ENCODE results near the gene MAGI2.

The MAGI2 gene

GRCh38 chr7:78770422-78771410 lies 682.8 kb downstream of the MAGI2 start:
- DNase-seq: no peak

DNA sequence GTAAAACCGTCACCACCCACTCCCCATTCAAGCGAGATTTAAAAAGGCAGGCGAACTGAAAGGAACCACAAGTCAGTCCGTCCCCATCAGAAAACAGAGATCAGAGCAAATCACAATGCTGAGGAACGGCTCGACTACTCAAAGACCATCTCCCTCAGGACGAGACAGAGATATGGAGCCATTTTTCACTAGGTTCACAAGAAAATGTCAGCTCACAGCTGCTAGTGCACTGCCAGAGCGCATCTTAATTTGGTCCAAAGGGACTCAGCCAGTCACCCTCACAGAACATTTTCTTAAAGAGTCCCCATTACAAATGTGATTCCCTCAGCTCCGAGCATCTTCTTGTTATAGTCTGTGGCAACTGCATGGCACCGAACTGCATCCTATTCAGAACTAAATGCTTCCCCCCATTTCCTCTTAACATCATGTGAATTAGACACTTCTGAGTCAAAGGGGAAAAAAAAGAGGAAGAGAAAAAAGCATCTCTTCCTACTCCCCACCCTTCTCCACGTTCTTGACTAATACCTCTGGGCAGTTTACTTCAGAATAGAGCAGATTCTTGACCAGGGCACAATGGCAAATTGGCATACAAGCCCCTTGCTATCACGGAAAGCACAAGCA lies 683.9 kb downstream of the MAGI2 start:
- DNase-seq: no peak

- DNase-seq: no peak
Measured at GRCh38 chr7:78768859-78769258, 684.6 kb downstream of the MAGI2 start.

DNA sequence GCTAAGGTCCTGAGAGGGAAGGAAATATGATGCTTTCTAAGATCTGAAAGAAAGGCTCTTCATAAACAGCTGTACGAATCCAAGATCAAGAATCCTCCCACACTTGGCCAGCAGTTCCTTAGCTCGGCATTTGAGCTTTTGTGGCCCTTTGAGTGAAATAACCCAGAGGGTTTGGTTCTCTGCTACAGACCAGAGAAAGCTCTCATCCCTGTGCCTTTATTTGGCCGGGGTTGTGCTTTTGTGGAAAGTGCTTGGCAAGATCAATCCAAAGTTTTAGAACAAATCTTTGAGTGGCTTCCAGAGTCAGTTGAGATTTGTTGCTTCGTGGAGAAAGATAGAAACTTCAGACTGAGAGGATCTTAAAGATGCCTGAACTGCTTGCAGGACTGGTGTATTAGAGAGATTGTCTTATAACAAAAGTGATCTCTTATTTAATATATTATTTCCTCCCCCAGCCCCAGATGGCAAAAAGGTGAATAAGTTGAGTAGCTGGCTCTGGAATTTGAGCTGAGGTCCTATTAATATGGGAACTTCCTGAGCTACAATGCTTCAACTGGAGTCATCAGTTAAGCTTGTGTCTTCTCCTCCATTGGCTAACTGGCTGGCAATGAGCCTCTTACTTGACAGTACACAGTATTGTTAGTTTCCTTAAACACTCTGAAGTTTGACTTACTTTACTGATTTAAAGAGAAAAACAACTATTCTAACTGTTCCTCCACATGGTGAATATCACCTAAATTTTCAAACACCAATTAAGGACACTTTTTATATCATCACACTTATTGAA lies 687.3 kb downstream of the MAGI2 start:
- no peak for DNase-seq

- DNase-seq: no peak
Measured at GRCh38 chr7:78764571-78764970, 688.9 kb downstream of the MAGI2 start.

DNA sequence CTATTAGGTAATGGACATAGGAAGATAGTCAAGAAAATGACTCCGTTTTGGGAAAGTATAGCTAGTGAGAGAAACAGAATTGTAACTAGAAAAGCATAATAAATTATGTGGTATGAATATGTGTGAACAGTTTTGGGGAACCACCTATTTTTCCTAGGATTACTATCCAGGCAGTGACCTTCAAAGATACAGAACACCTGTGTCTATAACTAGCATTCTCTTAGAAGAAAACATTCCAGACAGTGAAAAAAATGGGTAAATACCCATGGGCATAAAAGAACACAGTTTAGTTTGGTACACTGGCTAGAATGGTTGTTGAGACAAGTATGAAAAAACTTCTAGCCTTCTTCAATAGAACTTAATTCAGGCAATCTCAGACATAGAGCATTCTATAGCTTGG lies 690.8 kb downstream of the MAGI2 start:
- DNase-seq: no peak

DNA sequence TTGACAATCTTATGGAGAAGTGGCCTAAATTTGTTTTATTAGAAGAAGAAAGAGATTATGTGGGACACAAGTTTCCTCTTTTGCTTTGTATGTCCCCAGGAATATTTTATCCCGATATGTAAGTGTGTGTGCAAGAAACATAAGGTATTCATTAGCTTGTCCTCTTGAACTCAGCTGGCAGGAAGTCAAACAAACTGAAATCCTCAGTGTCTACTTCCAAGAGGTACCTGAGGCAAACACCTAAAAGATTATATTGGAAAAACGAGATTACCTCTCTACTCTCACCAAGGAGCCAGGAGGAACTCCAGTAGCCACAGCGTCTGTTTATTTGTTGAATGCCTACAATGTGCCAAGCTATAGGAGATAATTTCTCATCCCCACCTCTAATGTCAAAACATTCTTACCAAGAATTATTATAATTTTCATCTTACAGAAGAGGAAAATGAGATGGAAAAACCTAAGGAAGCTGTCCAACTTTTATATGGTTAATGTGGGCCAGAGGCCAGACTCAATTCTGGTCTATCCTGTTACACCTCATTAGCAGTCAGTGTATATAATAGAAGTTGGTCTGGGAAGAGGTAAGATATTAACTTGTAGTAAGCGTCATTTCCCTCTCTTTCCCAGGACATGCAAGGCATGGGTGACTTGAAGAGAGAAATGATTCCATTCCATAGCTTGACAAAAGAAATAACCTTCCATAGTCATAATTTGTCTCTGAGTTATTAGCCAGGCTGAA lies 692.7 kb downstream of the MAGI2 start:
- no peak for DNase-seq

DNA sequence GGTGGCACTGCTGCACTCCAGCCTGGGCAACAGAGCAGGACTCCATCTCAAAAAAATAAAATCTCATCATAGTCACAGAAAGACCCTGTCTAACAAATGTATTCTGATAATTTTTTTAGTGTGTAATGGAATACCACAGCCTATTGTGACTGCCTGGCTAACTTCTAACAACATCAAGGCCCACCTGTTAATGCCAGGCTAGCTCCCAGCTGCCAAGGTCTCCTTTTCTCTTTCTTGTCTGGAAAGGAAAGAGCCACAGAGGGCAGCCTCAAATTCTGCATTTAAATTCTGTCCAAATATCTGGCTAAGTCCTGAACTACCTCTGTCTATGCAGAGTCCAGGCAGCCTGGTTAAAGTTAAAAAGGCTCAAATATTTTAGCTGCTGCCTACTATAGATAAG lies 700.9 kb downstream of the MAGI2 start:
- DNase-seq: no peak

GRCh38 chr7:78751253-78751652 lies 702.2 kb downstream of the MAGI2 start:
- no peak for DNase-seq

DNA sequence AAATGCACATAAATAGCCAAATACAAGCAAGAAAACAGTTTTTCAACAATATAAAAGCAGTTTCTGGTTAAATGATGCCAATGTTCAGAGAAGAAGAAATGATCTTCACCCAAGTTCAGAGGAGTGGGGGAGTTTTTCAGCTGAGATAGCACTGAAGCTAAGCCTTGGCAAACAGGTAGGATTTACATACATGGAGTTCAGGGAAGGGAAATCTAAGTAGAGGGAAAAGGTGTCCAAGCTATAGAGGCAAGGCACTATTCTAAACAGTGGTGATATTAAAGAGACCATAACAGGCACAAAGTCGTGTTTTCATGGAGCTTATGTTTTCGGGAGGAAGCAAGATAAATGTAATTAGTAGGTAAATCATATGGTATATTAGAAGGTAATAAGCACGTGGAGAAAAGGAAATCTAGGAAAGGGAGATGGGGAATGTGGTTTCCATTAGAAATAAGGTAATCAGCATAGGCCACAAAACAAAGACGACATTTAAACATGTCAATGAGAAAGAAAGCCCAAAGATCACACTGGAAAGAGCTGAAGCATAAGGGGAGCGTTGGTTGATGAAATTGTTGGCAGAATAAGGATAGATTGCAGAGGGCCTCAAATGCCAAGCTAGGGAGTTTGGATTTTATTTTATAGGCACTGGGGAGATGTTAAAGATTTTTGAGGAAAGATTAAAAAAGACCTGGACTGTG lies 704.3 kb downstream of the MAGI2 start:
- DNase-seq: no peak

GRCh38 chr7:78747592-78747991 lies 705.9 kb downstream of the MAGI2 start:
- no peak for DNase-seq

- DNase-seq: no peak
Measured at GRCh38 chr7:78746301-78746700, 707.2 kb downstream of the MAGI2 start.

DNA sequence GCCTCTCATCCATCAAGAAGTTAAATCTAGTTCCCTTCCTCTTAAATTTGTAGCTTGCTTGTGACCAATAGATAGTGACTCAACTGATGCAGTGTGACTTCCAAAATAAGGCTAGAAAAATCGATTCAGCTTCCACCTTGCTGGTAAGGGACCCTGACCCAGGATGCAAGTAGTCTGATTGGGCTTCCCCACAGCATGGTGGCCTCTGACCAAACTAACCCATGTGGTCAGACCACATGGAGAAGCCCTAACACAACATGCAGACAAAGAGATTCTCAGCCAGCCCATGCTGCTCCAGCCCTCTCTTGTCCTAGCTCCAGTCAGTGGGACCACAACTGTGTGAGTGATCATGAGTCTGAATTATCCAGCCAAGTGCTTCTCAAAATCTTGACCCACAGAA lies 710.8 kb downstream of the MAGI2 start:
- DNase-seq: no peak

GRCh38 chr7:78736548-78736947 lies 716.9 kb downstream of the MAGI2 start:
- no peak for DNase-seq

GRCh38 chr7:78734626-78735025 lies 718.8 kb downstream of the MAGI2 start:
- DNase-seq: no peak

DNA sequence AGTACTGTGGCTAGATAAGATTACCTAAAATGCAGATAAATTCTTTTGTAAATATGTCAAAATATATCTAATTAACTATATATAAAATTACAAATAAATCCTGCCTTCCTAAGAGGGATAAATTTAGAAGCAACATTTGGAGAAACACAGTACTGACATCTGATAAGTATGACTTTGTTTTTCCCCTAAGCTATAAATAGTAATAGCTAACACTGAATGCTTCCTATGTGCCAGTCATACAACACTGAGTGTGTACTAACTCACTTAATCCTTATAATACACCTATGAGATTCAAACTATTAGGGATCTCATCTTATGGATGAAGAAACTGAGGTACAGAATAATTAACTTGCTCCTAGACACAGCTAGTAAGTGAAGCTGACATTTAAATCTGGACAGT lies 733.4 kb downstream of the MAGI2 start:
- no peak for DNase-seq

DNA sequence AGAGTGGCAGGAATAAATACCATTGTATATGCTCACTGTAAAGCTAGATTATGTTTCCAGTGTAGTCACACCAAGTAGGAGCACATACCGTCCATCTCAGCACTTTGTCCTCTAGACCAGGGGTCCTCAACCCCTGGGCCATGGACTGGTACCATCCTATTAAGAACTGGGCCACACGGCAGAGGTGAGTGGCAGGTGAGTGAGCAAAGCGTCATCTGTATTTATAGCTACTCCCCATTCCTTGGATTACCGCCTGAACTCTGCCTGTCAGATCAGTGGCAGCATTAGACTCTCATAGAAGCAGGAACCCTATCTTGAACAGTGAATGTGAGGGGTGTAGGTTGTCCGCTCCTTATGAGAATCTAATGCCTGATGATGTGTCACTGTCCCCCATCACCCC lies 735.3 kb downstream of the MAGI2 start:
- DNase-seq: no peak

GRCh38 chr7:78716876-78717275 lies 736.6 kb downstream of the MAGI2 start:
- DNase-seq: no peak

- no peak for DNase-seq
Measured at GRCh38 chr7:78714356-78714755, 739.1 kb downstream of the MAGI2 start.

GRCh38 chr7:78712111-78712510 lies 741.4 kb downstream of the MAGI2 start:
- DNase-seq: no peak

GRCh38 chr7:78709658-78710057 lies 743.8 kb downstream of the MAGI2 start:
- DNase-seq: no peak

- DNase-seq: no peak
Measured at GRCh38 chr7:78704504-78704903, 749.0 kb downstream of the MAGI2 start.
